Measurements from ENCODE around the gene CCS. TPM values are rescaled to one million over a fixed set of nuclear protein-coding genes. Genes with fewer than 3 reads are reported as not detected.

The CCS gene
- total RNA-seq, 1 donor from 2014 or later, result 40.5 TPM

DNA sequence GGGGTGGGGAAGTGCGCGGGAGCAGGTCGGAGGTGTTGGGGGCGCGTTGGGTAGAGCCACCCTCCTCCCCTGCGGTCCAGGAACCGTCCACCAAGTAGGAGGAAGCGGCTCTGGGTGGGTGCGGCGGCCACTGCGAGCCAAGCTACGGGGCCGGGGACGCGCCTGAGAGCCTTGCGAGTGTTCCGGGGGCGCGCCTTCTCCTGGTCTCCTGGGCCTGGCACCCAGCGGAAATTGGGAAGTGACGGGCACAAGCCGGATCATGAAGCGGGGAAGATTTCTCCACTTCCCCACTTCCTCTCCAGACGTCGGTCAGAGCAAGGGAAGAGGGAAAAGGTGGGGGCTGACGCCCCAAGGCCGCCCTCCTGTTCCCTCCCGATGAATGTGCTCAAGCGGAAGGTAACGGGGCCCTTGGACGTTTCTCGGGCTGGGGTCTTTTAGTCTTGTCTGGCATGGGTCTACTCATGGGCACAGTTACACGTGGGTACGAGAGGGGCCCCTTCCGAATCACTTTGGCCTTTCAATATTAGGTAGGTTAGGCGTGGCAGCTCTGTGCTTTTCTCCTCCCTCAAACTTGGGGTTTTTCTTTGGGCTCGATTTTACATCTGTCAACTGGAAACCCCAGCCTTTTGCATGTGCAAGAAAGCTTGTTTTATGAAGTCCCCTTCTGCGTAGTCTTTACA lies 24.3 kb downstream of the CCS start:
- peaks cover 21% of the 10 kb centered on the region for H3K36me3 ChIP-seq
- peaks cover 51% of the 10 kb centered on the region for H3K4me1 ChIP-seq
- TF ChIP-seq CTCF (IDR thresholded peaks at IDR 0.05), result no peak
- H3K27me3 ChIP-seq (ENCODE audit: low read depth), result no peaks in the 10 kb centered on the region
- H3K4me3 ChIP-seq, result peak overlapping the region; percentile 78
- peak overlapping the region; percentile 98 for H3K27ac ChIP-seq
- DNase-seq (peak; percentile 92), ATAC-seq (peak; percentile 73 to 80)
- intact Hi-C loops (cut with DNase I), result no loop called here
- H3K9me3 ChIP-seq, result no peaks in the 10 kb centered on the region

- ATAC-seq (peak; percentile 0 to 4), DNase-seq (no peak)
- H3K9me3 ChIP-seq, result no peaks in the 10 kb centered on the region
- intact Hi-C loops (cut with DNase I), result no loop called here
- no peaks in the 10 kb centered on the region for H3K27me3 ChIP-seq (ENCODE audit: low read depth)
- peak overlapping the region; percentile 78 for H3K4me3 ChIP-seq
- H3K4me1 ChIP-seq, result peaks cover 70% of the 10 kb centered on the region
- H3K36me3 ChIP-seq, result peaks cover 39% of the 10 kb centered on the region
- TF ChIP-seq CTCF (IDR thresholded peaks at IDR 0.05), result no peak
- peak overlapping the region; percentile 98 for H3K27ac ChIP-seq
Observed at GRCh38 chr11:66619080-66619554, 26.1 kb downstream of the CCS start.

DNA sequence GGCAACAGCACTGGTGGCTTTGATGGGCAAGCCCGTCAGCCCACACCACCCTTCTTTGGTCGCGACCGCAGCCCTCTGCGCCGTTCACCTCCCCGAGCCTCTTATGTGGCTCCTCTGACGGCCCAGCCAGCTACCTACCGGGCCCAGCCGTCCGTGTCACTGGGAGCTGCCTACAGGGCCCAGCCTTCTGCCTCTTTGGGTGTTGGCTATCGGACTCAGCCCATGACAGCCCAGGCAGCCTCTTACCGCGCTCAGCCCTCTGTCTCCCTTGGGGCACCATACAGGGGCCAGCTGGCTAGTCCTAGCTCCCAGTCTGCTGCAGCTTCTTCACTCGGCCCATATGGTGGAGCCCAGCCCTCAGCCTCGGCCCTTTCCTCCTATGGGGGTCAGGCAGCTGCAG lies 31.5 kb downstream of the CCS start:
- DNase-seq, result no peak
- no peak for ATAC-seq
- Histone ChIP-seq H3K36me3 (peaks cover 90% of the 10 kb centered on the region), H3K4me3 (no peak overlapping the region), H3K9me3 (no peaks in the 10 kb centered on the region), H3K4me1 (peaks cover 48% of the 10 kb centered on the region), H3K27ac (no peak overlapping the region), H3K27me3 (ENCODE audit: low read depth) (no peaks in the 10 kb centered on the region)
- TF ChIP-seq CTCF (IDR thresholded peaks at IDR 0.05), result no peak
- intact Hi-C loops (cut with DNase I), result no loop called here

DNA sequence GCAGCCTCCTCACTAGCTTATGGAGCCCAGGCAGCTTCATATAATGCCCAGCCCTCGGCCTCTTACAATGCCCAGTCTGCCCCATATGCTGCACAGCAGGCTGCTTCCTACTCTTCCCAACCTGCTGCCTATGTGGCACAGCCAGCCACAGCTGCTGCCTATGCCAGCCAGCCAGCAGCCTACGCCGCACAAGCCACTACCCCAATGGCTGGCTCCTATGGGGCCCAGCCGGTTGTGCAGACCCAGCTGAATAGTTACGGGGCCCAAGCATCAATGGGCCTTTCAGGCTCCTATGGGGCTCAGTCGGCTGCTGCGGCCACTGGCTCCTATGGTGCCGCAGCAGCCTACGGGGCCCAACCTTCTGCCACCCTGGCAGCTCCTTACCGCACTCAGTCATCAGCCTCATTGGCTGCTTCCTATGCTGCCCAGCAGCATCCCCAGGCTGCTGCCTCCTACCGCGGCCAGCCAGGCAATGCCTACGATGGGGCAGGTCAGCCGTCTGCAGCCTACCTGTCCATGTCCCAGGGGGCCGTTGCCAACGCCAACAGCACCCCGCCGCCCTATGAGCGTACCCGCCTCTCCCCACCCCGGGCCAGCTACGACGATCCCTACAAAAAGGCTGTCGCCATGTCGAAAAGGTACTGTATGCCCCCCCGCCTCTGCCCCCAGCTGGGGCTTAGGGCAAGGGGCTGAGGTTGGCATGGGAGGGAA lies 32.2 kb downstream of the CCS start:
- DNase-seq, result no peak
- H3K27ac ChIP-seq, result no peak overlapping the region
- no peaks in the 10 kb centered on the region for H3K27me3 ChIP-seq (ENCODE audit: low read depth)
- H3K4me3 ChIP-seq, result no peak overlapping the region
- no peaks in the 10 kb centered on the region for H3K9me3 ChIP-seq
- TF ChIP-seq CTCF (IDR thresholded peaks at IDR 0.05), result no peak
- peak in 1 of 2 donors; percentile 10 for ATAC-seq
- H3K36me3 ChIP-seq, result peaks cover 96% of the 10 kb centered on the region
- peaks cover 42% of the 10 kb centered on the region for H3K4me1 ChIP-seq
- intact Hi-C loops (cut with DNase I), result no loop called here

DNA sequence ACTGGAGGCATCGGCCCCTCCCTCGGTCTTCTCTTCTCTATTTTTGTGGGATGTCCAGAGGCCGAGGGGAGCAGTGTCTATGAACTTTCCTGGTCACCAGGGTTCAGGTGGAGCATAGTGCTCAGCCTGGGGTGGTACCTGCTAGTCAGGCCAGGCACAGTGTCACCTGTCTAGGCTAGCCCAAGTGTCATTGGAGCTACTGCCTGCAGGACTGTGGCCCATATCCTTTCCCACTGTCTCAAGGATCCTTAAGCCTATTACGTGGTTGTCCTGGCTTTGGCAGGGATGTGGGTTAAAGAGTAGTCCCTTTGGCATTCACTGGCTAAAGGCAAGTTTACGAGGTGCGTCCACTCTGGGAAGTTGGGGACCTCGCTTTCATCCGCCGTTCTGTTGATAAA lies 32.8 kb downstream of the CCS start:
- Histone ChIP-seq H3K4me1 (peaks cover 37% of the 10 kb centered on the region), H3K4me3 (no peak overlapping the region), H3K27ac (no peak overlapping the region), H3K36me3 (peaks cover 91% of the 10 kb centered on the region), H3K27me3 (ENCODE audit: low read depth) (no peaks in the 10 kb centered on the region), H3K9me3 (no peaks in the 10 kb centered on the region)
- no peak for DNase-seq
- intact Hi-C loops (cut with DNase I), result no loop called here
- TF ChIP-seq CTCF (IDR thresholded peaks at IDR 0.05), result no peak
- ATAC-seq, result peak in 1 of 2 donors; percentile 5
